Kidney epithelial cell (primary cell): ENCODE measurements around the gene BHLHE23. TPM values are rescaled to one million over a fixed set of nuclear protein-coding genes. Genes with fewer than 3 reads are reported as not detected.

Source experiments
- DNase-seq: peaks from one replicate; pipeline ENCODE4 v3.0.0-alpha.2; 2010; ENCODE audit warnings: low read depth
- H3K27me3 ChIP-seq: 2 replicates; pipeline ENCODE4 v1.6.0; 2011; ENCODE audit warnings: low read length; ENCODE audit not compliant: control insufficient read depth, insufficient read depth
- H3K36me3 ChIP-seq: 2 replicates; pipeline ENCODE4 v1.5.1; 2011; ENCODE audit warnings: low read length; ENCODE audit not compliant: control insufficient read depth, insufficient read depth
- H3K4me3 ChIP-seq: 2 replicates; pipeline ENCODE4 v1.5.1; 2011; ENCODE audit warnings: low read depth, mild to moderate bottlenecking, control low read depth, low read length
- total RNA-seq: library from RNA; depleted of rRNA; stranded (reverse); fragments of >200 nt; gene quantifications from 2 replicates; pipeline ENCODE4 v1.2.3, GENCODE V29; 2015
- TF ChIP-seq, protein P1 (sequence below): IDR thresholded peaks from 2 replicates; pipeline ENCODE4 v1.5.1; 2011; ENCODE audit warnings: mild to moderate bottlenecking, moderate library complexity, low read length, control low read depth, inconsistent platforms; ENCODE audit not compliant: insufficient read depth, poor library complexity, severe bottlenecking

The BHLHE23 gene
- total RNA-seq, 1 donor from 2014 or later: not detected

- no peak for DNase-seq
- H3K4me3 ChIP-seq: no peak overlapping the region
- peaks cover 26% of the 10 kb centered on the region for H3K27me3 ChIP-seq
- H3K36me3 ChIP-seq: no peaks in the 10 kb centered on the region
- TF ChIP-seq, protein P1, sequence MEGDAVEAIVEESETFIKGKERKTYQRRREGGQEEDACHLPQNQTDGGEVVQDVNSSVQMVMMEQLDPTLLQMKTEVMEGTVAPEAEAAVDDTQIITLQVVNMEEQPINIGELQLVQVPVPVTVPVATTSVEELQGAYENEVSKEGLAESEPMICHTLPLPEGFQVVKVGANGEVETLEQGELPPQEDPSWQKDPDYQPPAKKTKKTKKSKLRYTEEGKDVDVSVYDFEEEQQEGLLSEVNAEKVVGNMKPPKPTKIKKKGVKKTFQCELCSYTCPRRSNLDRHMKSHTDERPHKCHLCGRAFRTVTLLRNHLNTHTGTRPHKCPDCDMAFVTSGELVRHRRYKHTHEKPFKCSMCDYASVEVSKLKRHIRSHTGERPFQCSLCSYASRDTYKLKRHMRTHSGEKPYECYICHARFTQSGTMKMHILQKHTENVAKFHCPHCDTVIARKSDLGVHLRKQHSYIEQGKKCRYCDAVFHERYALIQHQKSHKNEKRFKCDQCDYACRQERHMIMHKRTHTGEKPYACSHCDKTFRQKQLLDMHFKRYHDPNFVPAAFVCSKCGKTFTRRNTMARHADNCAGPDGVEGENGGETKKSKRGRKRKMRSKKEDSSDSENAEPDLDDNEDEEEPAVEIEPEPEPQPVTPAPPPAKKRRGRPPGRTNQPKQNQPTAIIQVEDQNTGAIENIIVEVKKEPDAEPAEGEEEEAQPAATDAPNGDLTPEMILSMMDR: no peak
Observed at GRCh38 chr20:63052571-63053431, 46.0 kb upstream of the BHLHE23 start.

- H3K27me3 ChIP-seq: peaks cover 26% of the 10 kb centered on the region
- TF ChIP-seq, protein P1: no peak
- no peaks in the 10 kb centered on the region for H3K36me3 ChIP-seq
- DNase-seq: no peak
- H3K4me3 ChIP-seq: no peak overlapping the region
Observed at GRCh38 chr20:63051911-63052310, 45.1 kb upstream of the BHLHE23 start.

DNA sequence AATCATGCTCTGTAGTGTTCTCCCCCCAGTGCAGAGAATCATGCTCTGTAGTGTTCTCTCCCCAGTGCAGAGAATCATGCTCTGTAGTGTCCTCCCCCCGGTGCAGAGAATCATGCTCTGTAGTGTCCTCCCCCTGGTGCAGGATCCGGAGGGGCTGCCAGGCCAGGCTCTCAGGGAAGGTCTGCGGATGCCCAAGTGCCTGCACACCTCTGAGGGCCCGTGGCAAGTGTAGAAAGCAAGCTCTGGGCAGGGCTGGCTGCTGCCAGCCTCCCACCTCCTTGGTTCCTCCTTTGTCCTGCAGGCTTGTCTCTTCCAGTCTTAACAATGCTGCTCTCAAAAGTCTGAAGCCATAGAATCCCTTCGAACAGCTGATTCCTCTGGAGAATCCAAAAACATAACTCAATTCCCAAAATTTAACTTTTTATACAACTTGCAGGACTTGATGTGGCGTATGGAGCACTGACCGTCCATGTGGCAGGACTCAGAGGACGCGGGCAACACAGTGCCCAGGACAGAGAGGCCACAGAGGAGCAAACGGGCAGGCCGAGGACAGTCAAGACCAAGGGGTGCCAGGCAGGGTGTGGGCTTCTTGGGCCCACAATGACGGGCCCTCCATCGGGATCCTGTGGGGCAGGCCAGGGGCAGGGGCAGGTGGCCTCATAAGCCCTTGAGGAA is 44.6 kb upstream of the BHLHE23 start:
- TF ChIP-seq, protein P1: no peak
- Histone ChIP-seq H3K27me3 (peaks cover 23% of the 10 kb centered on the region), H3K36me3 (no peaks in the 10 kb centered on the region), H3K4me3 (no peak overlapping the region)
- DNase-seq: no peak

GRCh38 chr20:63050406-63050805 is 43.6 kb upstream of the BHLHE23 start:
- H3K36me3 ChIP-seq: no peaks in the 10 kb centered on the region
- no peak for DNase-seq
- no peak overlapping the region for H3K4me3 ChIP-seq
- H3K27me3 ChIP-seq: peaks cover 18% of the 10 kb centered on the region
- TF ChIP-seq, protein P1: no peak

GRCh38 chr20:63049561-63050221 is 42.9 kb upstream of the BHLHE23 start:
- Histone ChIP-seq H3K36me3 (no peaks in the 10 kb centered on the region), H3K27me3 (peaks cover 18% of the 10 kb centered on the region), H3K4me3 (no peak overlapping the region)
- TF ChIP-seq, protein P1: no peak
- DNase-seq: no peak
